Measurements from ENCODE around the gene CCDC78. TPM values are rescaled to one million over a fixed set of nuclear protein-coding genes. Genes with fewer than 3 reads are reported as not detected.

The CCDC78 gene
- total and polyA plus RNA-seq, 2 of the 13 experiments (the other 11 are each of a cell fraction or from before 2014, with no cell fraction given): 0.53 to 1.5 TPM

GRCh38 chr16:721765-722540, 4.3 kb downstream of the CCDC78 start (continued):
- 0 out of 2 replicates have a peak, but pooled peaks have one; percentile 2 for TF ChIP-seq ZHX1 (CRISPR knock-in tag; IDR thresholded peaks at IDR 0.05; ENCODE audit: low read depth)
- TF ChIP-seq CBFB (CRISPR knock-in tag; IDR thresholded peaks at IDR 0.05): no peak
- no peak for TF ChIP-seq SP2 (CRISPR knock-in tag; IDR thresholded peaks at IDR 0.05)
- TF ChIP-seq BHLHE40 (IDR thresholded peaks at IDR 0.05; ENCODE audit: low read length): no peak
- peak; percentile 49; the same call in 1 of the 2 replicates for TF ChIP-seq MTERF4 (CRISPR knock-in tag; IDR thresholded peaks at IDR 0.05)
- TF ChIP-seq ZSCAN5A (CRISPR knock-in tag; IDR thresholded peaks at IDR 0.05; ENCODE audit: borderline replicate concordance): no peak
- TF ChIP-seq ARID4A (CRISPR knock-in tag; IDR thresholded peaks at IDR 0.05; ENCODE audit: borderline replicate concordance): no peak
- TF ChIP-seq KAT8 (CRISPR knock-in tag; IDR thresholded peaks at IDR 0.05): no peak
- TF ChIP-seq ATF7 (IDR thresholded peaks at IDR 0.05): no peak
- no peak for TF ChIP-seq ATF7 (CRISPR knock-in tag; IDR thresholded peaks at IDR 0.05)
- no peak for TF ChIP-seq ZNF121 (CRISPR knock-in tag; IDR thresholded peaks at IDR 0.05)
- TF ChIP-seq ZBTB33 (CRISPR knock-in tag; IDR thresholded peaks at IDR 0.05): peak; percentile 6; the same call in 1 of the 2 replicates
- TF ChIP-seq ARID2 (CRISPR knock-in tag; IDR thresholded peaks at IDR 0.05; ENCODE audit: borderline replicate concordance): no peak
- TF ChIP-seq ZNF383 (CRISPR knock-in tag; IDR thresholded peaks at IDR 0.05; ENCODE audit: borderline replicate concordance): no peak
- no peak for TF ChIP-seq ZNF382 (CRISPR knock-in tag; IDR thresholded peaks at IDR 0.05; ENCODE audit: borderline replicate concordance)
- no peak for TF ChIP-seq ZKSCAN1 (IDR thresholded peaks at IDR 0.05; ENCODE audit: low read length)
- TF ChIP-seq MXD3 (CRISPR knock-in tag; IDR thresholded peaks at IDR 0.05): peak; percentile 11; the same call in 1 of the 2 replicates
